ENCODE measurements around the gene ANGPTL7.

GRCh38 chr1:11143401-11143800 is 45.8 kb upstream of the ANGPTL7 start:
- TF ChIP-seq CTCF (tag by site-specific recombination; IDR thresholded peaks at IDR 0.05) (no peak), ZNF280D (tag by site-specific recombination; IDR thresholded peaks at IDR 0.05) (no peak), ZNF518A (tag by site-specific recombination; conservative IDR thresholded peaks at IDR 0.05; ENCODE audit: low read depth) (no peak), ZNF639 (tag by site-specific recombination; IDR thresholded peaks at IDR 0.05) (no peak), HOXA7 (CRISPR knock-in tag; IDR thresholded peaks at IDR 0.05; ENCODE audit: borderline replicate concordance) (no peak), ZNF843 (tag by site-specific recombination; IDR thresholded peaks at IDR 0.05) (no peak), YY1 (tag by site-specific recombination; IDR thresholded peaks at IDR 0.05) (no peak), ZNF561 (tag by site-specific recombination; IDR thresholded peaks at IDR 0.05; ENCODE audit: borderline replicate concordance) (no peak), PATZ1 (tag by site-specific recombination; IDR thresholded peaks at IDR 0.05) (no peak), ZNF266 (tag by site-specific recombination; IDR thresholded peaks at IDR 0.05; ENCODE audit: low read depth) (no peak), REPIN1 (tag by site-specific recombination; IDR thresholded peaks at IDR 0.05; ENCODE audit: low read depth) (no peak), SP2 (tag by site-specific recombination; IDR thresholded peaks at IDR 0.05) (no peak), ZNF148 (tag by site-specific recombination; IDR thresholded peaks at IDR 0.05; ENCODE audit: borderline replicate concordance) (no peak)

Data from HEK293 (cell line).